ENCODE measurements around the gene EEF1B2.

- TF ChIP-seq ZFP3 (CRISPR knock-in tag; IDR thresholded peaks at IDR 0.05) (no peak), ZFP30 (CRISPR knock-in tag; IDR thresholded peaks at IDR 0.05) (no peak), CREB5 (CRISPR knock-in tag; IDR thresholded peaks at IDR 0.05; ENCODE audit: low read depth) (no peak), CSRNP3 (CRISPR knock-in tag; IDR thresholded peaks at IDR 0.05) (no peak), ISL1 (CRISPR knock-in tag; IDR thresholded peaks at IDR 0.05) (no peak), GLIS3 (CRISPR knock-in tag; IDR thresholded peaks at IDR 0.05) (no peak), PATZ1 (CRISPR knock-in tag; IDR thresholded peaks at IDR 0.05; ENCODE audit: borderline replicate concordance) (no peak), CSDC2 (CRISPR knock-in tag; IDR thresholded peaks at IDR 0.05) (no peak), ZC3H10 (CRISPR knock-in tag; IDR thresholded peaks at IDR 0.05) (no peak), ESRRG (CRISPR knock-in tag; IDR thresholded peaks at IDR 0.05) (no peak), RARB (CRISPR knock-in tag; IDR thresholded peaks at IDR 0.05) (no peak)
These were observed 52.1 kb downstream of the EEF1B2 start for GRCh38 chr2:206211657-206212255.
